Stimulated activated CD4-positive, alpha-beta T cell treated with anti-CD3 and anti-CD28 coated beads, Interleukin-12 subunit alpha, Interleukin-12 subunit beta, amount 100 ng/mL, for 4 hours (primary cell): ENCODE data around the gene BTLA.
"Not testable (repeated sequence)": the region's sequence is repeated elsewhere in the genome, so short reads cannot be mapped to it uniquely, and the experiment has no call there.

Experiments used
- DNase-seq: peaks from one replicate; pipeline ENCODE4 v3.0.0-alpha.2; 2020

Gene BTLA

GRCh38 chr3:112489674-112490479 is 9.4 kb downstream of the BTLA start:
- DNase-seq = no peak

GRCh38 chr3:112486811-112487505 is 12.3 kb downstream of the BTLA start:
- DNase-seq = no peak

GRCh38 chr3:112484352-112484751 is 14.9 kb downstream of the BTLA start:
- DNase-seq = no peak

DNA sequence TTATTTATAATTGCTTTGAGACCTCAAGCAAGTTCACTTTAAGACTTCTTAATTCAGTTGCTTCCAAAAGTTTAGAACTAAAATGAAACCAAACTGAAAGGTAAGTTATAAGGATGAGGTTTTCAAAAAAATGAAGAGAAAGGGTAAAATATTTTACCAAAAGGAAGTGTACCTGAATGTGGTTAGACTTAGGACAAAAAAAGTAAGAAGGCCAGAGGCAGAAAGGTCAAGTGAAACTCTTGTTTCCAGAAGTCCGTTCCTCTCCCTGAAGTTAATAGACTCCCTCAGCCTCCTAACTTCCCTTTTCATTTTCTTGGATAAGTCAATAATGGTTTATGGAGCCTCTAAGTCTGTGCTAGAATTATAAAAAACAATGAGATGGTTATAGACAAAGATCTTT is 16.6 kb downstream of the BTLA start:
- DNase-seq = no peak

DNA sequence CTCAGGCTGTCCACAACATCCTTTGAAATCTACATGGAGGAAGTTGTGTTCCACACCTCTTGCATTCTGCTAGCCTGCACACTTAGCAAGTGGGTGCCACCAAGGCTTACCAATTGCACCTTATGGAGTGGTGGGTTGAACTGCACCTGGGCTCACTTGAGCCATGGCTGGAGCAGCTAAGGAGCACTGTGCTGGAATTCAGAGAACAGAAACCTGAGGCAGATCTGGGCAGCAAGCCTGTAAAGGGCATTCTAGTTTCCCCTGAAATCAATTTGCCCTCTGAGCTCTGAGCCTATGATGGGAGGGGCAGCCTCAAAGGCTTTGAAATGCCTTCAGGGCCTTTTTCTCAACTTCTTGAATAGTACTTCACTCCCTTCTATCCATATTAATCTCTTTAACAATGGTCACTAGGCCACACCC is 18.0 kb downstream of the BTLA start:
- DNase-seq = no peak

- DNase-seq = no peak
Observed at GRCh38 chr3:112477891-112478290, 21.4 kb downstream of the BTLA start.

- no peak for DNase-seq
Observed at GRCh38 chr3:112476346-112476745, 22.9 kb downstream of the BTLA start.

GRCh38 chr3:112474796-112475195 is 24.5 kb downstream of the BTLA start:
- DNase-seq = no peak

DNA sequence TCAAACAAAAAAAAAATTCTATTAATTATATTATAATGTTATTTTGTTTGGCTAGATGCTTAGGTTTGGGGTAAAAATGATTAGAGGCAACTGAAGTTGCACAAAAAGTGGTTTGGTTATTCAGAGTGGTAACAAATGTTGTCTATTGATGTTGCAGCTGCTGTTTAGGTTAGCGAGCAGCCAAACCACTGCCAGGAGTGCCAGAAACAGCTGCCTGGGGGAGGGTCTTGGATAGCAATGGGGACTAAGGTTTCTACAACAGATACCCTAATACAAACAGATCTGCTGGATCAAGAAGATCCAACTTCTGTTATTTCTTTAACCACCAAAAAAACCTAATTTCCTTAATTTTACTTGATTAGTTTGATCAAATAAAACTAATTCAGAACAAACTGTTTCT is 26.6 kb downstream of the BTLA start:
- no peak for DNase-seq

DNA sequence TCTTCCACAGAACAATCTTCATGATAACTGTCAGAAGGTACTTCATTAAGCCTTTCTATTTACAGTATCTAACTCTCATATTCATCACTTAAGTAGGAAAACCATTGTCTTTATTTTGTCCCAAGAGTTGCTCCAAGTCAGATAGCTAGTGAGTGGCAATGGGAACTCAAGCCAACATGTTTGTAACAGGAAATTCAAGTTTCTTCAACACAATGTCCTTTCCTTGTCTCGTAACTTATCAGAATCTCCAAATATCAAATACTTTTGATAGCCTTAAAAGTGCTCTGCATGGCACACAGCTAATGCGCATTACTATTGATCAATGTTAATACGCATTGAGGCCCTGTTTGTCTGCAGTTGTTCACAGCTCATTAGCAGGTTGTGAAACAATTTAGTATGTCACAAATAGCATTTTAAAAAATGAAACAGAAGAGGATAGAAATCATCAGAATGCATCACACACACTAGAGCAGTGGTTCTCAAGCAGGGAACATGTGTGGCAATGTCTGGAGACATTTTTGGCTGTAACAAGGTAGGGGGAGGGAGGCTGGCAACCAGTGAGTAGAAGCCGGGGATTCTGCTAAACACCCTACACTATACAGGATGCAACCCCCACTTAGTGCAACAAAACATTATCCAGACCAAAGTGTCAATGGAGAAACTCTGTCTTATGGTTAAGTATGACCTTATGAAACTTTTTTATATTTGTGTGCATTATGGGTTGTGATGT is 27.5 kb downstream of the BTLA start:
- no peak for DNase-seq

GRCh38 chr3:112470788-112471187 is 28.5 kb downstream of the BTLA start:
- DNase-seq = no peak

DNA sequence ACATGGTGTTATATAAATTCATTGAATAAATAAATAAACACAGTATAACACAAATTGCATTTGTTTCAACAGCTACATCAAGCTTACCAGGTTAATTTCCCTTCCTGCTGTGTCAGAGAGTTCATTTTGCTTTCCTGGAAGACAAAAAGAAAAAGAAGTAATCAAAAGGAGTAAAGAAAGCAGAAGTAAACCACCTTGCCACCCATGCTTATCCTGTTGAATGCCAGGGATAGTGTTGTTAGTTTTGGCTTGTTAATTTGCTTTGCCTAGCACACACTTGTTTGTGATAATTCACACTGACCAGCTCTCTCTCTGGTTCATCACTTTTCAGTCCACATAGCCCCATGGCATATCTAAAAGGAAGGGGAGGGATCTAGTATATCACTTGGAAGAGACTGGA is 29.6 kb downstream of the BTLA start:
- no peak for DNase-seq

GRCh38 chr3:112467539-112467938 is 31.7 kb downstream of the BTLA start:
- DNase-seq = no peak

GRCh38 chr3:112466020-112466419 is 33.3 kb downstream of the BTLA start:
- no peak for DNase-seq

DNA sequence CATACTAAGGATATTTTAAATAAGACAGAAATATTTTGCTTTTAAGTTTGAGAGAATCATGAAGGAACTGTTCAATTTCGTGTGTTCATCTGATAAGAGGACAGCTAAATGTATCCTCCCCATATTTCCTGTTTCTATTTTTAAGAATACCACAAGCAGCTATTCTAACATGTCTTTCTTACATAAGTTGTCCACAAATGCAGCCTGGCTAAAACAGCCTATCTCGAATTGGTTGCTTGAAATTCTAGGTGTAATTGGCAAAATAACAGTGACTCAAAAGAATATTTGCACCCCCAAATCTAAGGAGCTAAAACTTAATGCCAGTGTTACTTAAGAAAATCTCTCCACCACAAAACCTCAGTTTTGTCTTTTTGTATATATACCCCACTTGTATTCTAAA is 35.0 kb downstream of the BTLA start:
- DNase-seq = no peak

DNA sequence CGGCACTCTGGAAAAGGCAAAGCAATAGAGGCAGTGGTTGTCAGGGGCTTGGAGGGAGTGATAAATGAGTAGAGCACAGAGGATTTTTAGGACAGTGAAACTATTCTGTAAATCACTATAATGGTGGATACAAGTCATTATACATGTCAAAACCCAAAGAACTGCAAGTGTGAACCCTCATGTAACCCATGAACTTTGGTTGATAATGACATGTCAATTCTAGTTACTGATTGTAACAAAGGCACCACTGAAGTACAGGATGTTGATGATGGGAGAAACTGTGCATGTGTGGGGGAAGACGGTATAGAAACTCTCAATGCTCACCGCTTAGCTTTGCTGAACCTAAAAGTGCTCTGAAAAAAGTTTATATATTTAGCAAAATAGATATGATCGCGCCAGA is 36.0 kb downstream of the BTLA start:
- DNase-seq = no peak

GRCh38 chr3:112461787-112462186 is 37.5 kb downstream of the BTLA start:
- DNase-seq = not testable (repeated sequence)

DNA sequence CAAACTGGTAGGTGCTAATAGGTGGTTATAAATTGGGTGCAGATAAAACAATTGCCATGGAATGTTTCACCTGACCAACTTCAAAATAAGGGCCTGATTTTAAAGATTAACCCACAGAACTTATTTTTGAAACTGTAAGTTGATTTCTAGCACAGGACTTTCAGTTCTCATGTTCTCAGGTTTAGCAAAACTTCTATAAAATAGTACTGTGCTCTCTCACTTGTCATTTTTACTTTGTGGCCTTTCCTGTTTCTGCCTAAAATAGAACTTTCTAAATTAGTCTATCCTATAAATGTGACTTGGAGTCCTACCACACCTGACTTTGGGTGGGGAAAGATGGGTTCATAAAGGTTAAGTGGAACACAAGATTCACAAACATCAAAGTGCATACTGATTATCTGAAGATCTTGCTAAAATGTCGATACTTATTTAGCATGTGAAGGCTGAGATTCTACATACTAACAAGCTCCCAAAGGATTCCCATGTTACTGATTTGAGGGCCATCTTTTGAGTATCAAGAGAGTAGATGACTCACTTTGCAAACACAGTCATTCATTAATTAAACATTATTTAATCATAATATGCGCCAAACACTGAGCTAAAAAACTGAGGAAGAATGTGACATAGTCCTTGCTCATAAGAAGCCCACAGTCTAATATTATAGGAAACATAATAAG is 38.6 kb downstream of the BTLA start:
- no peak for DNase-seq

- DNase-seq = no peak
Observed at GRCh38 chr3:112459750-112460149, 39.5 kb downstream of the BTLA start.

GRCh38 chr3:112456147-112456546 is 43.1 kb downstream of the BTLA start:
- no peak for DNase-seq

- no peak for DNase-seq
Observed at GRCh38 chr3:112448939-112449338, 50.3 kb downstream of the BTLA start.

DNA sequence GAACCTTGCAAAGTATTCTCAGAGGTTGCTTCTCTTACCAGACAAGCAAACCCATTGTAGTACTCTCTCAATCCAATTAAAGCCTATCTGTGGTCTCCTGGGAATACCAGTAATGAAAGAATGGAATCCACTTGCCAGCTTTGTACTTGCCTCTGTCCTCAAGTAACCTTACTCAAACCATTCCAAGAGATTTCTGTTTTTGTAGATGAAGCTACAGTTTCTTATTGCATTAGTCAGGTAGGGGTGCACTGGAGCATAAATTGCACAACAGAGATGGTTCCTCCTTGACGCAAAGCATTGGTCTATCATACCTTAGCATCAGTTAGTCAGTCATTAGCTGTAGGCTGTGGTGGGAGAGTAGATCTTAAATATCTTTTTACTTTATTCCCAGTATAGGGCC is 52.9 kb downstream of the BTLA start:
- DNase-seq = no peak

DNA sequence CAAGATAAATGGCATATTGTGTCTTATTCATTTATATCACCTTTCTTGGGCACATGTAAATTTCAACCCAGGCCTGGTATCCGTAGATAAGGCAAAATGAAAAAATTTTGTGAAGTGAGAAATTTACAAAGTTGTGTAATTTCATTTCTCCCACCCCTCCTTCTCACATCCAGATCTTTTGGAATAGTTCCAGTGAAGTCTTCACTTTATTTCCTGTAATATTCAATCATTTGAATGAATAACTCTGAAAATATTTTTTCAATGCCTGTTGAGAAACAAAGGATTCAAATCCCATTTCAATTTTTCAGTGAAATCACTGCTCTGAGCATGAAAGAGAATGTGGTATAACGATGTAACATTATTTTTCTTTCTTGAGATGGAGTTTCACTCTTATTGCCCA is 53.4 kb downstream of the BTLA start:
- DNase-seq = no peak
